Measurements from ENCODE around the gene RGS7BP.

RGS7BP gene

DNA sequence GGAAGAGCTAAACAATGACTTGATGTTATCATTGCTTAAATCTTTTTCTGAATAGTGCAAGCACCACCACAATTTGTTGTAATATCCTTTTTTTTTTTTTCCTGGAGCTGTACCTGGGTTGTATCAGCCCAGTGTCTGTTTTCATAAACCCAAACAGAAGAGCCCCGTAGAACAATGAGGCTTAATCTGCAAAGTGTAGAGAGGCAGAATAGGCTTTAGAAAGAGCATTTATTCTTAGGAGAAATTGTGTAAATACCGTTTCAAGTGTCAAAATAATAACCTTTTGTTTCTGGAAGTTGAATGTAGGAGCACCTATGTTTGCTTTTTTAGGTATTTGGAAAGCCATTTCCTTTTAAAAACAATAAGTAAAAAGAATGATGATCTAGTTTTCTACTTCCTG lies 26.4 kb downstream of the RGS7BP start:
- Histone ChIP-seq H3K79me2 (ENCODE audit: insufficient read depth, low read length) (no peaks in the 10 kb centered on the region), H3K4me2 (ENCODE audit: low read depth, low read length, poor library complexity, severe bottlenecking) (no peak overlapping the region), H3K9ac (ENCODE audit: low read length) (no peak overlapping the region), H2AFZ (ENCODE audit: low read depth, low read length, severe bottlenecking) (no peak overlapping the region), H3F3A (ENCODE audit: insufficient read depth) (no peaks in the 10 kb centered on the region), H4K20me1 (ENCODE audit: low read depth, low read length) (no peaks in the 10 kb centered on the region), H3K4me3 (ENCODE audit: insufficient read depth, low read length, poor library complexity, severe bottlenecking) (no peak overlapping the region), H3K9me2 (replicated peaks; ENCODE audit: insufficient read depth, low read length) (no peaks in the 10 kb centered on the region), H3K9me3 (ENCODE audit: insufficient read depth, low read length) (no peaks in the 10 kb centered on the region), H3K36me3 (ENCODE audit: low read length) (no peaks in the 10 kb centered on the region), H3K27me3 (ENCODE audit: low read length) (no peaks in the 10 kb centered on the region), H3K27ac (ENCODE audit: low read depth, low read length) (no peak overlapping the region)
- TF ChIP-seq, protein P1, sequence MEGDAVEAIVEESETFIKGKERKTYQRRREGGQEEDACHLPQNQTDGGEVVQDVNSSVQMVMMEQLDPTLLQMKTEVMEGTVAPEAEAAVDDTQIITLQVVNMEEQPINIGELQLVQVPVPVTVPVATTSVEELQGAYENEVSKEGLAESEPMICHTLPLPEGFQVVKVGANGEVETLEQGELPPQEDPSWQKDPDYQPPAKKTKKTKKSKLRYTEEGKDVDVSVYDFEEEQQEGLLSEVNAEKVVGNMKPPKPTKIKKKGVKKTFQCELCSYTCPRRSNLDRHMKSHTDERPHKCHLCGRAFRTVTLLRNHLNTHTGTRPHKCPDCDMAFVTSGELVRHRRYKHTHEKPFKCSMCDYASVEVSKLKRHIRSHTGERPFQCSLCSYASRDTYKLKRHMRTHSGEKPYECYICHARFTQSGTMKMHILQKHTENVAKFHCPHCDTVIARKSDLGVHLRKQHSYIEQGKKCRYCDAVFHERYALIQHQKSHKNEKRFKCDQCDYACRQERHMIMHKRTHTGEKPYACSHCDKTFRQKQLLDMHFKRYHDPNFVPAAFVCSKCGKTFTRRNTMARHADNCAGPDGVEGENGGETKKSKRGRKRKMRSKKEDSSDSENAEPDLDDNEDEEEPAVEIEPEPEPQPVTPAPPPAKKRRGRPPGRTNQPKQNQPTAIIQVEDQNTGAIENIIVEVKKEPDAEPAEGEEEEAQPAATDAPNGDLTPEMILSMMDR (IDR thresholded peaks at IDR 0.05; ENCODE audit: insufficient read depth, low read length, poor library complexity, severe bottlenecking) = no peak
- no peak for TF ChIP-seq EZH2phosphoT487 (conservative IDR thresholded peaks at IDR 0.05; ENCODE audit: low read length)

DNA sequence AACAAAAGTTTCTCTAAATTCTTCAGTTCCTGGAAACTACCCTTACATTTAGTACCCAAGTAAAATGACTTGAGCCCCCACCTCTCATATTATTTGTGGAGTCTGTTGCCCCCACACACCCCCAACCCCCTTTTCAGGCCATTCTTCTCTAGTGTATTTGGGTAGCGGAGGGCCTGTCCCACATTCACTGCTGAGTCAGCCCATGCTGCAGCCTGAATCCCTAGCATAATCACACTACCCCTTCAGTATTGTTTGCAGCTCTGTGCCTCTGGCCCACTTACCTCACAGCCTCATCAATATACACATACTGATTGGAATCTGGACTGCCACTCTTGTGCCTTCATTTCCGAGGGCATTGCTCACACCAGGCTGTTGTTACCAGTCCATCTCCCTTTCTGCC lies 26.8 kb downstream of the RGS7BP start:
- no peaks in the 10 kb centered on the region for H3K9me2 ChIP-seq (replicated peaks; ENCODE audit: insufficient read depth, low read length)
- no peaks in the 10 kb centered on the region for H3K36me3 ChIP-seq (ENCODE audit: low read length)
- no peaks in the 10 kb centered on the region for H3K9me3 ChIP-seq (ENCODE audit: insufficient read depth, low read length)
- H2AFZ ChIP-seq (ENCODE audit: low read depth, low read length, severe bottlenecking) = no peak overlapping the region
- no peak overlapping the region for H3K4me3 ChIP-seq (ENCODE audit: insufficient read depth, low read length, poor library complexity, severe bottlenecking)
- H3K79me2 ChIP-seq (ENCODE audit: insufficient read depth, low read length) = no peaks in the 10 kb centered on the region
- no peaks in the 10 kb centered on the region for H3F3A ChIP-seq (ENCODE audit: insufficient read depth)
- no peaks in the 10 kb centered on the region for H4K20me1 ChIP-seq (ENCODE audit: low read depth, low read length)
- H3K27ac ChIP-seq (ENCODE audit: low read depth, low read length) = no peak overlapping the region
- H3K27me3 ChIP-seq (ENCODE audit: low read length) = no peaks in the 10 kb centered on the region
- H3K9ac ChIP-seq (ENCODE audit: low read length) = no peak overlapping the region
- TF ChIP-seq EZH2phosphoT487 (conservative IDR thresholded peaks at IDR 0.05; ENCODE audit: low read length) = no peak
- TF ChIP-seq, protein P1 (IDR thresholded peaks at IDR 0.05; ENCODE audit: insufficient read depth, low read length, poor library complexity, severe bottlenecking) = no peak
- H3K4me2 ChIP-seq (ENCODE audit: low read depth, low read length, poor library complexity, severe bottlenecking) = no peak overlapping the region

DNA sequence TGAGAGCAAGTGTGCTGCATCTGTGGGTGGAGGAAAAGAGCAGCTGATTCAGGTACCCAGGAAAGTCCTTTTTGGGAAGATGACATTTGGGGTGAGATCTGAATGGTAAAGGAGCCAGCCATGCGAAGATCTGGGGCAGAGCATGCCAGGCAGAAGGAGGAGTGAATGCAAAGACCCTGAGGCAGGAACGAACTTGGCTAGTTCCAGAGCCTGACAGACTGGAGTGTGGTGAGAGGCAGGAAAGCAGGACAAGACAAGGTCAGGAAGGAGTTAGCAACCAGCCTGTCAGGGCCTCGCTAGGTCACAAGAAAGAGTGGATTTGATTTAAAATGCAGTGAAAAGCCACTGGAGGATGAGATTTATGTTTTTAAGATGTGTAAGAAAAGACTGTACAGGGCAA lies 28.2 kb downstream of the RGS7BP start:
- Histone ChIP-seq H3K79me2 (ENCODE audit: insufficient read depth, low read length) (no peaks in the 10 kb centered on the region), H2AFZ (ENCODE audit: low read depth, low read length, severe bottlenecking) (no peak overlapping the region), H3K27me3 (ENCODE audit: low read length) (no peaks in the 10 kb centered on the region), H3K36me3 (ENCODE audit: low read length) (no peaks in the 10 kb centered on the region), H3K9me2 (replicated peaks; ENCODE audit: insufficient read depth, low read length) (no peaks in the 10 kb centered on the region), H3F3A (ENCODE audit: insufficient read depth) (no peaks in the 10 kb centered on the region), H3K9me3 (ENCODE audit: insufficient read depth, low read length) (no peaks in the 10 kb centered on the region), H3K4me2 (ENCODE audit: low read depth, low read length, poor library complexity, severe bottlenecking) (no peak overlapping the region), H3K4me3 (ENCODE audit: insufficient read depth, low read length, poor library complexity, severe bottlenecking) (no peak overlapping the region), H3K27ac (ENCODE audit: low read depth, low read length) (no peak overlapping the region), H4K20me1 (ENCODE audit: low read depth, low read length) (no peaks in the 10 kb centered on the region), H3K9ac (ENCODE audit: low read length) (no peak overlapping the region)
- TF ChIP-seq EZH2phosphoT487 (conservative IDR thresholded peaks at IDR 0.05; ENCODE audit: low read length) = no peak
- TF ChIP-seq, protein P1 (IDR thresholded peaks at IDR 0.05; ENCODE audit: insufficient read depth, low read length, poor library complexity, severe bottlenecking) = no peak
